Keratinocyte (primary cell): ENCODE results near the gene PSMD7. TPM values are rescaled to one million over a fixed set of nuclear protein-coding genes. Genes with fewer than 3 reads are reported as not detected.

Experiments used
- DNase-seq: peaks from one replicate; pipeline ENCODE4 v3.0.0-alpha.2; 2011; ENCODE audit warnings: low read depth, missing footprints, low spot score
- FAIRE-seq: peaks from 2 replicates; lab custom pipeline; 2011; peaks lifted over from hg19 to GRCh38; lab: Jason Lieb, UNC
- H2AFZ ChIP-seq: 2 replicates; pipeline ENCODE4 v1.6.0; 2012; ENCODE audit warnings: low read length, control low read depth, inconsistent platforms; ENCODE audit not compliant: control insufficient read depth
- H3K27ac ChIP-seq: 2 replicates; pipeline ENCODE4 v1.5.1; 2011; ENCODE audit warnings: low read length; ENCODE audit not compliant: control insufficient read depth, insufficient read depth
- H3K27me3 ChIP-seq: 3 replicates; pipeline ENCODE4 v1.6.0; 2011; ENCODE audit warnings: low read length; ENCODE audit not compliant: control insufficient read depth, insufficient read depth; ENCODE audit errors: extremely low read depth
- H3K36me3 ChIP-seq, 2 experiments: 2 replicates in 1 of 2; 3 replicates in 1 of 2; pipeline ENCODE4 v1.5.1; 2011; ENCODE audit warnings: low read length in 2 of 2, mild to moderate bottlenecking in 1 of 2; ENCODE audit not compliant: control insufficient read depth in 2 of 2, insufficient read depth in 2 of 2; ENCODE audit errors: extremely low read depth in 1 of 2
- H3K4me1 ChIP-seq: 3 replicates; pipeline ENCODE4 v1.5.1; 2011; ENCODE audit warnings: low read length; ENCODE audit not compliant: control insufficient read depth, insufficient read depth; ENCODE audit errors: extremely low read depth
- H3K4me2 ChIP-seq: 3 replicates; pipeline ENCODE4 v1.6.0; 2011; ENCODE audit warnings: low read depth, low read length; ENCODE audit not compliant: control insufficient read depth, insufficient read depth; ENCODE audit errors: extremely low read depth
- H3K4me3 ChIP-seq, 3 experiments: fragments of 200-600 bp in 1 of 3; sonication (generic) in 1 of 3; 2 replicates in 2 of 3; 3 replicates in 1 of 3; pipeline ENCODE4 v1.5.1; 2011 to 2016; ENCODE audit warnings: low read length in 3 of 3, mild to moderate bottlenecking in 3 of 3, control low read depth in 2 of 3, inconsistent platforms in 1 of 3, low read depth in 1 of 3, mixed read lengths in 1 of 3, mixed run types in 1 of 3, moderate library complexity in 1 of 3; ENCODE audit not compliant: control insufficient read depth in 2 of 3, insufficient read depth in 2 of 3; ENCODE audit errors: extremely low read depth in 1 of 3
- H3K79me2 ChIP-seq: 2 replicates; pipeline ENCODE4 v1.6.0; 2012; ENCODE audit warnings: low read length; ENCODE audit not compliant: control insufficient read depth, insufficient read depth
- H3K9ac ChIP-seq: 3 replicates; pipeline ENCODE4 v1.6.0; 2011; ENCODE audit warnings: low read length; ENCODE audit not compliant: control insufficient read depth, insufficient read depth; ENCODE audit errors: extremely low read depth
- H3K9me1 ChIP-seq: 3 replicates; pipeline ENCODE4 v1.6.0; 2011; ENCODE audit warnings: low read length; ENCODE audit not compliant: control insufficient read depth, insufficient read depth; ENCODE audit errors: extremely low read depth
- H3K9me3 ChIP-seq: 2 replicates; pipeline ENCODE4 v1.5.1; 2012; ENCODE audit warnings: low read depth, low read length; ENCODE audit not compliant: control insufficient read depth
- H4K20me1 ChIP-seq: 3 replicates; pipeline ENCODE4 v1.6.0; 2011; ENCODE audit warnings: low read length; ENCODE audit not compliant: control insufficient read depth, insufficient read depth; ENCODE audit errors: extremely low read depth
- EZH2 ChIP-seq: IDR thresholded peaks from one replicate; pipeline ENCODE4 v1.6.1; 2012; ENCODE audit warnings: inconsistent platforms, mild to moderate bottlenecking, low read length, moderate library complexity
- dilution Hi-C: fragments of 300-500 bp; cut with MboI; formaldehyde crosslinking; loops from one replicate; pipeline ENCODE4 v1.7.0; 2020; ENCODE audit warnings: low sequenced_read_pairs; ENCODE audit not compliant: extremely low pct_ligation_motif_present
- polyA plus RNA-seq, 5 experiments: library from polyadenylated mRNA; depleted of rRNA in 3 of 5; stranded (reverse) in 3 of 5; stranded (forward) in 1 of 5; unstranded in 1 of 5; fragments of >200 nt; gene quantifications; 1 replicate in 1 of 5; 2 replicates in 3 of 5; 3 replicates in 1 of 5; pipeline versions ENCODE4 v1.2.1 to v1.2.3, GENCODE V29; 2011 to 2012; ENCODE audit warnings: missing spikeins in 2 of 5, low read depth in 1 of 5, low replicate concordance in 1 of 5
- TF ChIP-seq, protein P1 (sequence below), 3 experiments: IDR thresholded peaks in 1 of 3; conservative IDR thresholded peaks in 1 of 3; optimal IDR thresholded peaks in 1 of 3; 2 replicates in 2 of 3; 3 replicates in 1 of 3; pipeline versions ENCODE3 to v1.5.1; 2011; ENCODE audit warnings: low read length in 3 of 3, mild to moderate bottlenecking in 3 of 3, moderate library complexity in 2 of 3, control low read depth in 1 of 3, inconsistent platforms in 1 of 3; ENCODE audit not compliant: insufficient read depth in 2 of 3; ENCODE audit errors: extremely low read depth in 1 of 3

The PSMD7 gene
- polyA plus RNA-seq, 1 donor (not counting 4 experiments of a cell fraction or from before 2014, with no cell fraction given), result 130 TPM

DNA sequence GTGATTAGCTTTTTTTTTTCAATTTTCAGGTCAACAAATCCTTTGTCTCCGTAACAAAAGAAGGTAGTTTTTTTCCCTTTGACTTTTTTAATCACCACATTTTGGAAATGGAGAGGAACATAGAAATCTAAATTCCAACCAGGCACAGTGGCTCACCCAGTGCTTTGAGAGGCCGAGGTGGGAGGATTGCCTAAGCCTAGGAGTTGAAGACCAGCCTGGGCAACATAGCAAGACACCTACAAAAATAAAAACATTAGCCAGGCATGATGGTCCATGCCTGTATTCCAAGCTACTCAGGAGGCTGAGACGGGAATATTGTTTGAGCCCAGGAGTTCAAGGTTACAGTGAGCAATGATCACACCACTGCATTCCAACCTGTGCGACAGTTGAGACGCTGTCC is 5.7 kb downstream of the PSMD7 start:
- dilution Hi-C loops, result no loop called here

GRCh38 chr16:74304164-74304834 is 7.7 kb downstream of the PSMD7 start:
- H3K4me1 ChIP-seq, result no peaks in the 10 kb centered on the region
- H3K27me3 ChIP-seq, result no peaks in the 10 kb centered on the region
- no peak for TF ChIP-seq EZH2
- TF ChIP-seq, protein P1, sequence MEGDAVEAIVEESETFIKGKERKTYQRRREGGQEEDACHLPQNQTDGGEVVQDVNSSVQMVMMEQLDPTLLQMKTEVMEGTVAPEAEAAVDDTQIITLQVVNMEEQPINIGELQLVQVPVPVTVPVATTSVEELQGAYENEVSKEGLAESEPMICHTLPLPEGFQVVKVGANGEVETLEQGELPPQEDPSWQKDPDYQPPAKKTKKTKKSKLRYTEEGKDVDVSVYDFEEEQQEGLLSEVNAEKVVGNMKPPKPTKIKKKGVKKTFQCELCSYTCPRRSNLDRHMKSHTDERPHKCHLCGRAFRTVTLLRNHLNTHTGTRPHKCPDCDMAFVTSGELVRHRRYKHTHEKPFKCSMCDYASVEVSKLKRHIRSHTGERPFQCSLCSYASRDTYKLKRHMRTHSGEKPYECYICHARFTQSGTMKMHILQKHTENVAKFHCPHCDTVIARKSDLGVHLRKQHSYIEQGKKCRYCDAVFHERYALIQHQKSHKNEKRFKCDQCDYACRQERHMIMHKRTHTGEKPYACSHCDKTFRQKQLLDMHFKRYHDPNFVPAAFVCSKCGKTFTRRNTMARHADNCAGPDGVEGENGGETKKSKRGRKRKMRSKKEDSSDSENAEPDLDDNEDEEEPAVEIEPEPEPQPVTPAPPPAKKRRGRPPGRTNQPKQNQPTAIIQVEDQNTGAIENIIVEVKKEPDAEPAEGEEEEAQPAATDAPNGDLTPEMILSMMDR (optimal IDR thresholded peaks at IDR 0.05 in 1 of 3, IDR thresholded peaks at IDR 0.05 in 1 of 3, conservative IDR thresholded peaks at IDR 0.05 in 1 of 3; ENCODE audit: extremely low read depth in 1 of 3, insufficient read depth in 2 of 3, low read length in 3 of 3), result peak in 2 of 3 experiments; percentile 19 to 31
- H3K9me3 ChIP-seq, result no peaks in the 10 kb centered on the region
- FAIRE-seq, result no peak
- no peak overlapping the region for H3K4me2 ChIP-seq
- no peak overlapping the region for H2AFZ ChIP-seq
- no peak overlapping the region for H3K9ac ChIP-seq
- H3K79me2 ChIP-seq, result peaks cover 18% of the 10 kb centered on the region
- H3K9me1 ChIP-seq, result no peaks in the 10 kb centered on the region
- no peak overlapping the region for H3K4me3 ChIP-seq
- no peak for DNase-seq
- peaks cover 41 to 55% of the 10 kb centered on the region in 2 experiments for H3K36me3 ChIP-seq
- no peak overlapping the region for H3K27ac ChIP-seq
- dilution Hi-C loops, result no loop called here
- H4K20me1 ChIP-seq, result peaks cover 5% of the 10 kb centered on the region

More for the DNA sequence above, 5.7 kb downstream of the PSMD7 start:
- H3K9me1 ChIP-seq, result no peaks in the 10 kb centered on the region
- H4K20me1 ChIP-seq, result peaks cover 7% of the 10 kb centered on the region
- no peak overlapping the region for H3K4me2 ChIP-seq
- TF ChIP-seq EZH2, result no peak
- TF ChIP-seq, protein P1 (optimal IDR thresholded peaks at IDR 0.05 in 1 of 3, IDR thresholded peaks at IDR 0.05 in 1 of 3, conservative IDR thresholded peaks at IDR 0.05 in 1 of 3; ENCODE audit: extremely low read depth in 1 of 3, insufficient read depth in 2 of 3, low read length in 3 of 3), result no peak
- no peak overlapping the region for H3K27ac ChIP-seq
- no peak overlapping the region for H3K9ac ChIP-seq
- H3K79me2 ChIP-seq, result peaks cover 37% of the 10 kb centered on the region
- H3K4me1 ChIP-seq, result peaks cover 8% of the 10 kb centered on the region
- H3K36me3 ChIP-seq, result peaks cover 43 to 62% of the 10 kb centered on the region in 2 experiments
- H3K27me3 ChIP-seq, result no peaks in the 10 kb centered on the region
- no peak for DNase-seq
- no peak for FAIRE-seq
- H3K9me3 ChIP-seq, result no peaks in the 10 kb centered on the region
- H2AFZ ChIP-seq, result no peak overlapping the region
- H3K4me3 ChIP-seq, result no peak overlapping the region
